GM20431 (cell line): ENCODE data around the gene MAN1A2.
"Not testable (repeated sequence)": the region's sequence is repeated elsewhere in the genome, so short reads cannot be mapped to it uniquely, and the experiment has no call there.

Experiments
- in situ Hi-C: fragments of 300-500 bp; cut with MseI, MboI; formaldehyde crosslinking; loops from one replicate; pipeline ENCODE4 v1.15.0; 2020; ENCODE audit warnings: low sequenced_read_pairs; ENCODE audit not compliant: unreplicated experiment

Gene MAN1A2

GRCh38 chr1:117358604-117358887 lies 8.7 kb upstream of the MAN1A2 start:
- in situ Hi-C loops, result not testable (repeated sequence)

- in situ Hi-C loops, result no loop called here
Measured at GRCh38 chr1:117359561-117360289, 7.5 kb upstream of the MAN1A2 start.

- in situ Hi-C loops, result no loop called here
Measured at GRCh38 chr1:117362986-117363385, 4.3 kb upstream of the MAN1A2 start.

GRCh38 chr1:117363571-117364048 lies 3.6 kb upstream of the MAN1A2 start:
- in situ Hi-C loops, result no loop called here

- in situ Hi-C loops, result no loop called here
Measured at GRCh38 chr1:117364240-117364639, 3.0 kb upstream of the MAN1A2 start.

- in situ Hi-C loops, result no loop called here
Measured at GRCh38 chr1:117365350-117366176, 1.7 kb upstream of the MAN1A2 start.

GRCh38 chr1:117366177-117367045 lies 838 bp upstream of the MAN1A2 start:
- in situ Hi-C loops, result no loop called here

- in situ Hi-C loops, result no loop called here
Measured at GRCh38 chr1:117368116-117369108, 1.2 kb downstream of the MAN1A2 start.

GRCh38 chr1:117370071-117370470 lies 2.8 kb downstream of the MAN1A2 start:
- in situ Hi-C loops, result no loop called here

GRCh38 chr1:117370509-117370908 lies 3.3 kb downstream of the MAN1A2 start:
- in situ Hi-C loops, result no loop called here

GRCh38 chr1:117371441-117372151 lies 4.3 kb downstream of the MAN1A2 start:
- in situ Hi-C loops, result no loop called here

GRCh38 chr1:117372863-117373412 lies 5.7 kb downstream of the MAN1A2 start:
- in situ Hi-C loops, result no loop called here

- in situ Hi-C loops, result no loop called here
Measured at GRCh38 chr1:117373932-117374331, 6.7 kb downstream of the MAN1A2 start.

GRCh38 chr1:117375327-117375726 lies 8.1 kb downstream of the MAN1A2 start:
- in situ Hi-C loops, result no loop called here

GRCh38 chr1:117387060-117387633 lies 19.9 kb downstream of the MAN1A2 start:
- in situ Hi-C loops, result no loop called here

- in situ Hi-C loops, result no loop called here
Measured at GRCh38 chr1:117388328-117388727, 21.1 kb downstream of the MAN1A2 start.

- in situ Hi-C loops, result no loop called here
Measured at GRCh38 chr1:117389284-117389683, 22.0 kb downstream of the MAN1A2 start.

GRCh38 chr1:117389779-117390178 lies 22.5 kb downstream of the MAN1A2 start:
- in situ Hi-C loops, result no loop called here
